Gastrocnemius medialis (tissue), 4 donors: ENCODE results near the gene EMX1.

Experiments
- POLR2A ChIP-seq, 2 donors: fragments of 450-650 bp; IDR thresholded peaks; one replicate each; pipeline ENCODE4 v1.6.1; 2017; ENCODE audit warnings: antibody characterized with exemption in 2 of 2, mild to moderate bottlenecking in 2 of 2, moderate library complexity in 2 of 2
- TF ChIP-seq, protein P1 (sequence below), 5 experiments: fragments of 450-650 bp in 3 of 5; fragments of 200-600 bp in 2 of 5; sonication (generic) in 2 of 5; IDR thresholded peaks in 4 of 5; conservative IDR thresholded peaks in 1 of 5; 1 replicate in 4 of 5; 2 replicates in 1 of 5; pipeline ENCODE4 v1.5.1; 2016 to 2019; ENCODE audit warnings: antibody characterized with exemption in 5 of 5, mild to moderate bottlenecking in 3 of 5, moderate library complexity in 3 of 5

DNA sequence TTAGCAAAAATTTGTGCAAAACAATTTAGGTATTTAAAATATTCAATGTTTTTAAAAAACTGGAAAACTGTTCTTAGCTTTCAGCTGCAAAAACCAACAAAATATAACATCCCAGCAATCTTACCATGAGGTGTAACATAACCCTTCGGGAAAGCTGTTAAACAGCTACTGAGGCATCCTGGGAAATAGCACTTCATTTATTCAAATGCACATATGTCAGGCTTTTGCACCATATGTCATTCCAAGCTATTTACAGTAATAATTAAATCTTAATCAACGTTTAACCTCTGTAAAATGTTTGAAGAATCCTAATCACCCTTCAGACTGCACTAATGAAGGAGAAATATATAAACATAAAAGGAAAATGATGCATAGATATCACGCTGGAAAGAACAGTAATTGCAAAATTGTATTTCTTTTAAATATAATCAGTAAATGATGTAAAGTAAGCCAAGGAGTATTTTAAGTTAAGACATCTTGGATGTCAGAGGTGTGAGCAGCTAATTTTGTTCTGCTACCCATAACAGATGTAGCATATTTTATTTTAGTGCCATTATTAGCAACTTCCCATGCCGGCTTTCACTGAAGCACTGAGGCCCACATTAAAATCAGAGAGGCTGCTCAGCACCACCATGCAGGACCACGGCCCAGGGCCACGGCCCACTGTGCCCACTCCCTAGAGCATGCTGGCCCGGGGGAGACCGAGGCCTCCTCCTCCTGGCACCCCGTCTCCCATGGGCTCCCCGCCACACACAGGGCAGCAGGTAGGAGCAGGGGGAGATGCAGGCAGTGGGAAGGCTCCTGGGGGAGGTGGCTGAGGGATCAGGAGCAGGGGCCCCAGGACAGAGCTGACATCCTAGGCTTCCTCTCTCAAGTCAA lies 30.9 kb downstream of the EMX1 start:
- TF ChIP-seq, protein P1, sequence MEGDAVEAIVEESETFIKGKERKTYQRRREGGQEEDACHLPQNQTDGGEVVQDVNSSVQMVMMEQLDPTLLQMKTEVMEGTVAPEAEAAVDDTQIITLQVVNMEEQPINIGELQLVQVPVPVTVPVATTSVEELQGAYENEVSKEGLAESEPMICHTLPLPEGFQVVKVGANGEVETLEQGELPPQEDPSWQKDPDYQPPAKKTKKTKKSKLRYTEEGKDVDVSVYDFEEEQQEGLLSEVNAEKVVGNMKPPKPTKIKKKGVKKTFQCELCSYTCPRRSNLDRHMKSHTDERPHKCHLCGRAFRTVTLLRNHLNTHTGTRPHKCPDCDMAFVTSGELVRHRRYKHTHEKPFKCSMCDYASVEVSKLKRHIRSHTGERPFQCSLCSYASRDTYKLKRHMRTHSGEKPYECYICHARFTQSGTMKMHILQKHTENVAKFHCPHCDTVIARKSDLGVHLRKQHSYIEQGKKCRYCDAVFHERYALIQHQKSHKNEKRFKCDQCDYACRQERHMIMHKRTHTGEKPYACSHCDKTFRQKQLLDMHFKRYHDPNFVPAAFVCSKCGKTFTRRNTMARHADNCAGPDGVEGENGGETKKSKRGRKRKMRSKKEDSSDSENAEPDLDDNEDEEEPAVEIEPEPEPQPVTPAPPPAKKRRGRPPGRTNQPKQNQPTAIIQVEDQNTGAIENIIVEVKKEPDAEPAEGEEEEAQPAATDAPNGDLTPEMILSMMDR (IDR thresholded peaks at IDR 0.05 in 4 of 5, conservative IDR thresholded peaks at IDR 0.05 in 1 of 5): no peak
- TF ChIP-seq POLR2A (IDR thresholded peaks at IDR 0.05): no peak
